Skin epidermis (tissue), 12 donors: ENCODE measurements around the gene PLPPR1.
"Not testable (repeated sequence)": the region's sequence is repeated elsewhere in the genome, so short reads cannot be mapped to it uniquely, and the experiment has no call there.

ENCODE experiments used
- H3K27ac ChIP-seq, 21 experiments: fragments of 200-600 bp; sonication (generic) in 11 of 21; one replicate each; pipeline ENCODE4 v1.5.0; 2020; ENCODE audit warnings: mild to moderate bottlenecking in 3 of 21, inconsistent platforms in 2 of 21, moderate library complexity in 2 of 21
- H3K4me3 ChIP-seq, 7 experiments: fragments of 200-600 bp; sonication (generic) in 2 of 7; one replicate each; pipeline ENCODE4 v1.5.0; 2020; ENCODE audit warnings: inconsistent platforms in 2 of 7, mild to moderate bottlenecking in 2 of 7, moderate library complexity in 1 of 7

Gene PLPPR1

DNA sequence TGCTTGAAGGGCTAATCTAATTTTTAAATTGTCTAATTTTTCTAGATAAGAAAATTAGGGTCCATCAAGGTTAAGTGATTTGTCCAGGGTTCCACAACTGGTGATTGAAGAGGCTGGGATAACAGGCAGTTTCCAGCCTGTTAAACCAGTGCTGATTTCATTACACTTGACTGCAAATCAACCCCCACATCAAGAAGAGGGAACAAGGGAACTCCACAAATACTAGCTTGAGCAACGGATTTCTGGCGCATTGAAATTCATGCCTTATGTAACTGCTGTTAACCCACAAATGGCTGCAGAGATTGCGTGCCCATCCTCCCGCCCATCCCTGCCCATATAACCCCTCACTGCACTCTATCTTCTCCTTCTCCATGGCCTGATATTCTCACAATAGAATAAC lies 10.0 kb downstream of the PLPPR1 start:
- no peak overlapping the region for H3K4me3 ChIP-seq
- no peak overlapping the region for H3K27ac ChIP-seq

GRCh38 chr9:101039581-101039980 lies 11.1 kb downstream of the PLPPR1 start:
- H3K27ac ChIP-seq, H3K4me3 ChIP-seq: not testable (repeated sequence)

DNA sequence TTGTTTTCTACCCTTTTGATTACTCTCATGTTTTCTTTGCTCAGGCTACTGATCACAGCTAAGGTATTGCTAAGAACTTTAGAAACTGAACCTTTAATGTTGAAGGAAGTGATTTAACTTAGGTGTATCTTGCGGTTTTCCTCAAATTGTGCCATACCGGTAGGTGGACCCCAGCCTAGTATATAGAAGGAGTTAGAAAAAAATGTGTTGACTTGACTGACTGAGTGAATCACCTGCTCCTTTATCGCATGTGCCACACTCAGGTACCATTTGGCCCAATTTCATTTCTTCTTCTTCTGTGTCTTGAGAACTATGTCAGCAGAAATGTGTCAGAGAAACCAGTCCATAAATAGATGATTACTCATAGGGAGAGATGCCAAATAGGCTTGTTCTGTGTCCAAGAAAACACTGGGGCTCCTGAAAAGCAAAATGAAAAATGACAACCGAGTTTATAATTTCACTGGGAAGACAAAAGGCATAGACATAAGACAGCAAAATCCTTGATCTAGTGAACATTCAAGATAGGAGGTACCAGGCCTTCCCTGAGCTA lies 19.4 kb downstream of the PLPPR1 start:
- Histone ChIP-seq H3K27ac (no peak overlapping the region), H3K4me3 (no peak overlapping the region)

GRCh38 chr9:101050650-101051049 lies 22.1 kb downstream of the PLPPR1 start:
- H3K4me3 ChIP-seq = no peak overlapping the region
- H3K27ac ChIP-seq = no peak overlapping the region

GRCh38 chr9:101054657-101055056 lies 26.1 kb downstream of the PLPPR1 start:
- no peak overlapping the region for H3K27ac ChIP-seq
- no peak overlapping the region for H3K4me3 ChIP-seq

DNA sequence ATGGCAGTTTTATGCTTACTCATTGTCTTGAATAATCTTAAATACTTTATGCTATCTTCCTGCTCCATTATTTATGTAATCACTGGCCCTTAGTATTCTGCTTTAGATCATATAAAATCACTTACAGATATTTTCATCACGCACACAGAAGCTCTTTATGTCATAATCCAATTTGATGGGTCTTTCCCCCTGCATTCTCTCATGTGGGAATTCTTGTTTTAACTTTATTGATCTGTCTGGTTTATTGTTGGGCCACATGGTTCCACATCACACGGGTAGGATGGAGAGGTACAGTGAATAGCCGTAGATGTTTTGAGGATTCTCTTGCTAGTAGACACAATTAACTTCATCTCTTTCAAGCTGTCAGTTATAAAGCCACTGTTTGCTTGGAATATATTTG lies 27.0 kb downstream of the PLPPR1 start:
- H3K27ac ChIP-seq = no peak overlapping the region
- no peak overlapping the region for H3K4me3 ChIP-seq

DNA sequence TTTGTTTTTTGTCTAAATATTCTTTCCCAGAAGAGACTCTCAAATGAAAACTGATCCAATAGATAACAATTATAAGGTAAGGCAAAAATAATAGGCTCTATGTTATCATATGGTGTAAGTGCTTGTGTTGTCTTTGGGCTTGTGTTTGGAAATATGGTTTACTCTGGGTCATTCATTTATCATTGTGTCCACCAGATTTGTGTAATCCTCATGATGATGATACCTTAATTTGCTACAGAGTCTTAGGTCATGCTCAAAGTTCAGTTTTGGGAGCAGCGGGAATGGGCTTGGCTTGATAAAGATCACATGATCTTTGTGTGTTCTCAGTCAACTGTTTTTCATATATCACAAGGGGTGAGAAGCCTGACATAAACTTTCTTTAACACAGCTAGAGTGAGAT lies 34.2 kb downstream of the PLPPR1 start:
- no peak overlapping the region for H3K27ac ChIP-seq
- no peak overlapping the region for H3K4me3 ChIP-seq

DNA sequence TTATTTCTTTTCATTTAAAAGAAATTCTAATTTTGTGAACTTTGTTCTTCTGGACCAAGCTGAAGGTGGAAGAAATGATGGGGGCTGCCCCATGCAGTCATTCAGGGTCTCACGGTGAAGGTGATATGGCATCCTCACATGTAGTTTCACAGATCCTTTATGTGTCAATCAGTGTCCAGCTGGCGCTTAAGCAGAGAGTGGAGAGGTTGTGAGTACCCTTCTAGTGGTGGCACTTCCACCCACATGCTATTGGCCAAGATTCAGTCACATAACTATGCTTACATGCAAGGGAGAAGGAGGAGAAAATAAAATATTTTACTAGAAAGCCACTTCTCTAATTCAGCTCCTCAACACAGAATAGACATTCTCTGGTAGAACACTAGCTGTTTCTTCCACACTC lies 34.7 kb downstream of the PLPPR1 start:
- no peak overlapping the region for H3K4me3 ChIP-seq
- no peak overlapping the region for H3K27ac ChIP-seq

GRCh38 chr9:101064206-101064605 lies 35.7 kb downstream of the PLPPR1 start:
- H3K27ac ChIP-seq = no peak overlapping the region
- H3K4me3 ChIP-seq = no peak overlapping the region

DNA sequence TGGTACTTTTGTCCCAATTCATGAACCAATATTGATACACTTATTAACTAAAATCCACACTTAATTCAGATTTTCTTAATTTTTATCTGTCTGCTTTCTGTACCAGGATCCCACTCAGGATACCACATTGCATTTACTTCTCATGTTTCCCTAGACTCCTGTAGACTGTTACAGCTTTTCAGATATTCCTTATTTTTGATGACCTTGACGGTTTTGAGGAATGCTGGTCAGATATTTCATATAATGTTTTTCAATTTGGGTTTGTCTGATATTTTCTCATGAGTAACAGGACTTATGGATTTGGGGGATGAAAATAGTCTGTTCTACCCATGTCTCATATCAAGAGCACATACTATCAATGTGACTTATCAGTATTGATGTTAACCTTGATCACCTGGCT lies 37.4 kb downstream of the PLPPR1 start:
- Histone ChIP-seq H3K4me3 (no peak overlapping the region), H3K27ac (no peak overlapping the region)

GRCh38 chr9:101068696-101069095 lies 40.2 kb downstream of the PLPPR1 start:
- H3K27ac ChIP-seq = no peak overlapping the region
- no peak overlapping the region for H3K4me3 ChIP-seq

GRCh38 chr9:101072259-101072658 lies 43.7 kb downstream of the PLPPR1 start:
- no peak overlapping the region for H3K27ac ChIP-seq
- H3K4me3 ChIP-seq = no peak overlapping the region

DNA sequence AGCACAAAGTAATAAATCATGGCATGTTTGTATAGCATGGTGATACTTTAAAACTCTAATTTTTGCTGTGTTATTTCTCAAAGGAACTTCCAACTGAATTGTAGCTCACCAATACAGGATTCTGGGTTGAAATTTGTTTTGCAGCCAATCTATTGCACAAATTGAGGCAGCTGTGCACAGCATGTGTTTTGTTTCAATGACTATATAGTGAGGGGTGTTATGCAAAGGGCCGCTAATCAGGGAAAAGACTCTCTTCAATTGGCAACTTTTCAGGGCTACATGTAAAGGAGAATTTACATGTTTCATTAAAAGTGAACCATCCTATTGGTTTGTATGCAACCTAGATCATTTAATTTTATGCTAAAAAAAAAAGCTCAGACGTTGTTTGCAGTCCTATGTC lies 44.6 kb downstream of the PLPPR1 start:
- Histone ChIP-seq H3K27ac (no peak overlapping the region), H3K4me3 (no peak overlapping the region)

GRCh38 chr9:101081641-101082040 lies 53.1 kb downstream of the PLPPR1 start:
- Histone ChIP-seq H3K4me3 (no peak overlapping the region), H3K27ac (no peak overlapping the region)

DNA sequence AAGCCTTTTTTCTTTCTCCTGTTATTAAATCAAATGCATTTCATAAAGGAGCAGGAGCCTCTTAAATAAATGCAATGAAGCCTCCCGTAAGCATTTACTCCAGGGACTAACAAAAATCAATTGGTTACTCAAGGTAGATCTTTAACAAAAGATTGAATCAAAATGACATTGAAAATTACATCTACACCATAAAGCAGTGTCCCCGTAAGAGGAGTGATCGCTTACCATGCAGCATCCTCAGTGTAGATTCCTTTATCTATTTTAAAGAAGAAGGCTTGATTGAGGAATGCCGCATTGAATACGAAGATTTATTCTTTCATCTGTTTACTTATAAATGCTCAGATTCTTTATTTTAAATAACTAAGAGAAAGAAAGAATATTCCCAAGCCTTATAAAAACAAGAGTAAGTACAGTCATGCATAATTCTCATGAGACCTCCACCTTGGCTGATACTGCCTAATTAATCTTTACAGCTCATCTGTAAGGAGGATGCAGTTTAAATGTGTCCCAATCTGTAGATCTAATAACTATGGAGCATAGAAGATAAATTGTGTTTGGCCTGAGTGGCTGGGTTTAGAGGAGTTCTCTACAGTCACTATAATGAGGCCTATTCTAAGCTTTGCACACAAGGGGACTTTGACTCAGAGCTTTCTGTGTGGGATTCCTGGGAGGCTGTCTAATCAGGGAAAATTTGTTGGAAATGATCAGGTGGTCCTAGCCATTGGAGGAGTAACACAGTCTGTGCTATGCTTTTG lies 55.1 kb downstream of the PLPPR1 start:
- Histone ChIP-seq H3K27ac (no peak overlapping the region), H3K4me3 (no peak overlapping the region)

DNA sequence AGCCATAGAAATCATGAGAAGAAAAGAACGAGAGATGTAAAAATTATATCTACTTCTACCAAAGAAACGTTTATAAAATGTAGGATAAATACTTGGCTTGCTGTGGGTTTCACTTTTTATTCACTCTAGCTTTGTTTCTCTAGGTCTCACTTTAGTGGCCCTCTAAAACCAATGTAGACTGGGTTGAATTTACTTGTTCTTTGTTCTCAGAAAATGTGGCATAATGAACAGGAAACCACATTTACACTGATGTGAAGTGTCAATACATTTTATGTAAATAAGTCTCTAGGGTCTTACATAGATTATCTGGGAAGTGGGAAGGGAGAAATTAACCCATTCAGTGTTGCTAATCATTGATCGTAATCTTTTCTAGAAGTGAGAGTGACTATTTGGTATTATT lies 58.9 kb downstream of the PLPPR1 start:
- Histone ChIP-seq H3K4me3 (no peak overlapping the region), H3K27ac (no peak overlapping the region)

- no peak overlapping the region for H3K4me3 ChIP-seq
- no peak overlapping the region for H3K27ac ChIP-seq
These were observed 64.4 kb downstream of the PLPPR1 start for GRCh38 chr9:101092922-101093321.

DNA sequence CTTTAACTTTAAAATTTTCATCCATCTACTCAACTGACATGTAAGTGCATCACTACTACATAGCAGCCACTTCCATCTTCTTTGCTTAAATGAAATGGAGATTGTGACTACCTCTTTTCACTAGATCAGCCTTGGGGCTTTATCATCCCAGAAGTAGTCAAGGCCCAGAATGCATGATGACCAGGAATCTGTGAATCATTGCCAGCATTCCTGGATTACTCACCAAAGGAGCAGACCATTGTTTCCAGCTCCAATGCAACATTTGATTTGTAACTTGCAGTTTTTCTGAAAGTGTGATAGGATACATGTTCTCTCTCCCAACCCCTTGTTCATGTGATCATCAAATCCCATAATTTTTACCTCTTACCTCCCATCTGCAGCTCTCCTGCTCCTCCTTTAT lies 65.1 kb downstream of the PLPPR1 start:
- Histone ChIP-seq H3K27ac (no peak overlapping the region), H3K4me3 (no peak overlapping the region)

DNA sequence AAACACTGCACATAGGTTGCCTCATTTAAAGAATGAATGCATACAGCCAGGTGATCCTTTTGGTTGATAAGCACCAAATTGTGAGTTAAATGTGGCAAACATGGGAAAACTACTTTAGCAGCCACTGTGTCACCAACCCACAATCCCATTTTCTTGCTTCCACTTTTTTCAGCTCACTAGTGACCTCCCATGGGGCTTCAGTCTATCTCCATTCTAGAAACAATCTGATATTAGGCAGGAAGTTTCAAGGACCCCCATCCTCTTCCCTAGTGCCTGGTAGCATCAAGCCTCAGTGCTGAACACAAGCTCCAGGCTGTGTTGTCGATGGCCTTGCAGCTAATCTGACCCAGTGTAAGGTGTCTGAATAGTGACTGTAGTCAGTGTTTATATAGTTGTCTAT lies 66.2 kb downstream of the PLPPR1 start:
- Histone ChIP-seq H3K27ac (no peak overlapping the region), H3K4me3 (no peak overlapping the region)

- Histone ChIP-seq H3K4me3 (no peak overlapping the region), H3K27ac (no peak overlapping the region)
These were observed 68.7 kb downstream of the PLPPR1 start for GRCh38 chr9:101097210-101097609.

DNA sequence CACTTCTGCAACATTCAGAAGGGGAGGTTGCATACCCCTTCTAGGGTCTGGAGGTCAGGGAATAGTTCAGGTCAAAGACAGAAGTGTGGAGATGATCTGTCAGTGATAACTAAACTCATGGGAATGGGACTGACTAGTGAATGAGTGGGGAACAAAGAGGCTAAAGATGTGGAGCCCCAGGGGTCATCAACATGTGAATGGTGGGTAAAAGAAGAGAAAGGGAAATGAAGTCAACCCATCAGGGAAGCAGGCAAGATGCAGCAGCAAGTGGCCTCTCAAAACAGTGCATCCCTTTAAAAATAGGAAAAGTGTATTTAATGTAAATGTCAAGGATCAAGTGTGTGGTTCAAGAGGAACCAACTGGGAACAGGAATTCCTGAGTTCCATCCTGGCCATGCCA lies 69.9 kb downstream of the PLPPR1 start:
- Histone ChIP-seq H3K4me3 (no peak overlapping the region), H3K27ac (no peak overlapping the region)

- no peak overlapping the region for H3K4me3 ChIP-seq
- H3K27ac ChIP-seq = no peak overlapping the region
These were observed 85.8 kb downstream of the PLPPR1 start for GRCh38 chr9:101114317-101114716.
